ENCODE measurements around the gene STRN.
"Not testable (repeated sequence)": the region's sequence is repeated elsewhere in the genome, so short reads cannot be mapped to it uniquely, and the experiment has no call there.

The STRN gene

GRCh38 chr2:36834203-36834602, 132.1 kb downstream of the STRN start:
- no peak for DNase-seq

- no peak for DNase-seq
Observed at GRCh38 chr2:36831185-36831584, 135.2 kb downstream of the STRN start.

- not testable (repeated sequence) for DNase-seq
Observed at GRCh38 chr2:36824683-36825082, 141.7 kb downstream of the STRN start.

- no peak for DNase-seq
Observed at GRCh38 chr2:36824273-36824672, 142.1 kb downstream of the STRN start.

- no peak for DNase-seq
Observed at GRCh38 chr2:36823862-36824261, 142.5 kb downstream of the STRN start.

- DNase-seq: no peak
Observed at GRCh38 chr2:36820942-36821605, 145.3 kb downstream of the STRN start.

GRCh38 chr2:36819095-36819711, 147.1 kb downstream of the STRN start:
- DNase-seq: no peak

- DNase-seq: no peak
Observed at GRCh38 chr2:36818542-36818941, 147.8 kb downstream of the STRN start.

- no peak for DNase-seq
Observed at GRCh38 chr2:36812196-36812595, 154.1 kb downstream of the STRN start.

- no peak for DNase-seq
Observed at GRCh38 chr2:36811071-36811470, 155.3 kb downstream of the STRN start.

- no peak for DNase-seq
Observed at GRCh38 chr2:36809069-36809445, 157.3 kb downstream of the STRN start.

GRCh38 chr2:36808386-36809068, 157.8 kb downstream of the STRN start:
- DNase-seq: no peak

- no peak for DNase-seq
Observed at GRCh38 chr2:36807223-36807886, 159.0 kb downstream of the STRN start.

GRCh38 chr2:36805635-36806224, 160.6 kb downstream of the STRN start:
- no peak for DNase-seq

- DNase-seq: no peak
Observed at GRCh38 chr2:36802952-36803351, 163.4 kb downstream of the STRN start.

- no peak for DNase-seq
Observed at GRCh38 chr2:36801088-36801487, 165.2 kb downstream of the STRN start.

GRCh38 chr2:36800381-36800780, 166.0 kb downstream of the STRN start:
- DNase-seq: no peak

GRCh38 chr2:36798724-36799123, 167.6 kb downstream of the STRN start:
- DNase-seq: no peak

GRCh38 chr2:36797324-36798070, 168.8 kb downstream of the STRN start:
- no peak for DNase-seq

All from HCEC 1CT (cell line).